Measurements from ENCODE around the gene OAS3. TPM values are rescaled to one million over a fixed set of nuclear protein-coding genes. Genes with fewer than 3 reads are reported as not detected.

The OAS3 gene
- polyA plus RNA-seq, 1 of the 3 experiments (the other 2 are of a cell fraction): 3.0 TPM

GRCh38 chr12:113005762-113006161 is 67.5 kb downstream of the OAS3 start:
- no peaks in the 10 kb centered on the region for H3K36me3 ChIP-seq (replicated peaks in 1 of 2; ENCODE audit: control insufficient read depth in 1 of 2, insufficient read depth in 2 of 2, low read length in 1 of 2)
- H3K79me2 ChIP-seq (ENCODE audit: insufficient read depth): no peaks in the 10 kb centered on the region
- no peak overlapping the region for H3K4me2 ChIP-seq
- peaks cover 0 to 2% of the 10 kb centered on the region in 2 experiments; a peak in 1 of 4 replicates for H3K4me1 ChIP-seq (ENCODE audit: control insufficient read depth in 1 of 2, insufficient read depth in 2 of 2, low read depth in 1 of 2, low read length in 1 of 2)
- H3K9me3 ChIP-seq: no peaks in the 10 kb centered on the region
- no peaks in the 10 kb centered on the region for H3F3A ChIP-seq (replicated peaks; ENCODE audit: insufficient read depth)
- ChIA-PET CTCF (interaction anchor here (0.6 to 2.3 kb wide), 6 partner anchors 13 to 232 kb away, joined by 3 to 14 read pairs (median 5); no protein-coding TSS in a partner anchor), POLR2A (no interaction called here)
- H3K4me3 ChIP-seq (ENCODE audit: low read depth in 2 of 2, low read length in 1 of 2): no peak overlapping the region
- H2AFZ ChIP-seq (ENCODE audit: low read depth): no peak overlapping the region
- H3K27me3 ChIP-seq (ENCODE audit: insufficient read depth): no peaks in the 10 kb centered on the region
- no peak overlapping the region for H3K9ac ChIP-seq
- H3K9me2 ChIP-seq: no peaks in the 10 kb centered on the region
- H3K27ac ChIP-seq (ENCODE audit: low read depth in 2 of 2, low read length in 1 of 2): no peak overlapping the region
- H4K20me1 ChIP-seq (ENCODE audit: insufficient read depth): no peaks in the 10 kb centered on the region
- peak; percentile 40 for DNase-seq
- TF ChIP-seq EP300 (IDR thresholded peaks at IDR 0.05; ENCODE audit: borderline replicate concordance in 1 of 2, low read depth in 1 of 2, low read length in 1 of 2): no peak
- peak; percentile 38; the same call in 1 of the 2 replicates for TF ChIP-seq CTCF (IDR thresholded peaks at IDR 0.05)
- TF ChIP-seq ELF1 (IDR thresholded peaks at IDR 0.05): no peak
- TF ChIP-seq NFIC (IDR thresholded peaks at IDR 0.05; ENCODE audit: borderline replicate concordance): no peak
- peak; percentile 23; the same call in 1 of the 2 replicates for TF ChIP-seq RAD21 (IDR thresholded peaks at IDR 0.05; ENCODE audit: low read length)
- 36% methylated on average over 4 of the region's 4 CpGs for WGBS (ENCODE audit: low lambda C conversion rate)

GRCh38 chr12:113006206-113006605 is 67.9 kb downstream of the OAS3 start:
- Histone ChIP-seq H3K4me3 (ENCODE audit: low read depth in 2 of 2, low read length in 1 of 2) (no peak overlapping the region), H4K20me1 (ENCODE audit: insufficient read depth) (no peaks in the 10 kb centered on the region), H3F3A (replicated peaks; ENCODE audit: insufficient read depth) (no peaks in the 10 kb centered on the region), H3K4me1 (ENCODE audit: control insufficient read depth in 1 of 2, insufficient read depth in 2 of 2, low read depth in 1 of 2, low read length in 1 of 2) (peaks cover 0 to 2% of the 10 kb centered on the region in 2 experiments; a peak in 1 of 4 replicates), H3K4me2 (no peak overlapping the region), H3K27me3 (ENCODE audit: insufficient read depth) (no peaks in the 10 kb centered on the region), H3K36me3 (replicated peaks in 1 of 2; ENCODE audit: control insufficient read depth in 1 of 2, insufficient read depth in 2 of 2, low read length in 1 of 2) (no peaks in the 10 kb centered on the region), H2AFZ (ENCODE audit: low read depth) (no peak overlapping the region), H3K79me2 (ENCODE audit: insufficient read depth) (no peaks in the 10 kb centered on the region), H3K9me2 (no peaks in the 10 kb centered on the region), H3K9ac (no peak overlapping the region), H3K27ac (ENCODE audit: low read depth in 2 of 2, low read length in 1 of 2) (no peak overlapping the region), H3K9me3 (no peaks in the 10 kb centered on the region)
- CTCF ChIA-PET: interaction anchor here (0.6 to 2.3 kb wide), 5 partner anchors 10 to 233 kb away, joined by 3 to 14 read pairs (median 4); no protein-coding TSS in a partner anchor
- POLR2A ChIA-PET: no interaction called here
- DNase-seq: no peak
- 60% methylated on average over 7 of the region's 7 CpGs for WGBS (ENCODE audit: low lambda C conversion rate)
- no peak for TF ChIP-seq EP300 (IDR thresholded peaks at IDR 0.05; ENCODE audit: borderline replicate concordance in 1 of 2, low read depth in 1 of 2, low read length in 1 of 2)
- no peak for TF ChIP-seq REST (IDR thresholded peaks at IDR 0.05; ENCODE audit: low read depth, low read length)
- TF ChIP-seq ZBTB33 (IDR thresholded peaks at IDR 0.05; ENCODE audit: borderline replicate concordance, low read depth): no peak
- no peak for TF ChIP-seq FOXM1 (IDR thresholded peaks at IDR 0.05; ENCODE audit: low read depth)
- no peak for TF ChIP-seq GATA2 (CRISPR knock-in tag; IDR thresholded peaks at IDR 0.05)
- no peak for TF ChIP-seq FOSL2 (IDR thresholded peaks at IDR 0.05; ENCODE audit: borderline replicate concordance, low read depth)
- no peak for TF ChIP-seq RFX5 (IDR thresholded peaks at IDR 0.05; ENCODE audit: low read length)
- TF ChIP-seq TAF1 (IDR thresholded peaks at IDR 0.05; ENCODE audit: borderline replicate concordance, low read depth, low read length): no peak
- no peak for TF ChIP-seq USF1 (IDR thresholded peaks at IDR 0.05; ENCODE audit: borderline replicate concordance, low read depth)
- TF ChIP-seq JUND (IDR thresholded peaks at IDR 0.05): no peak
- TF ChIP-seq RXRA (IDR thresholded peaks at IDR 0.05; ENCODE audit: borderline replicate concordance, low read depth): no peak
- no peak for TF ChIP-seq SIN3A (IDR thresholded peaks at IDR 0.05; ENCODE audit: borderline replicate concordance, low read depth, low read length)
- no peak for TF ChIP-seq CHD2 (IDR thresholded peaks at IDR 0.05; ENCODE audit: low read length, partially characterized antibody)
- no peak for TF ChIP-seq IRF3 (IDR thresholded peaks at IDR 0.05; ENCODE audit: low read depth, low read length)
